Measurements from ENCODE around the gene TTC17.
"Not testable (repeated sequence)": the region's sequence is repeated elsewhere in the genome, so short reads cannot be mapped to it uniquely, and the experiment has no call there.

- TF ChIP-seq CTCF (IDR thresholded peaks at IDR 0.05; ENCODE audit: insufficient read depth, low read depth, low read length); EZH2 (IDR thresholded peaks at IDR 0.05; ENCODE audit: insufficient read depth, low read length): not testable (repeated sequence)
These were observed 118.8 kb downstream of the TTC17 start for GRCh38 chr11:43477491-43477890.

All from astrocyte (in vitro differentiated cells and primary cell).